ENCODE measurements around the gene PDE1A. TPM values are rescaled to one million over a fixed set of nuclear protein-coding genes. Genes with fewer than 3 reads are reported as not detected.

PDE1A gene
- total and polyA plus RNA-seq, 7 donors, result 0.92 to 4.2 (median 1.8) TPM

- Histone ChIP-seq H3K4me3 (no peak overlapping the region), H3K9me3 (no peaks in the 10 kb centered on the region), H3K27ac (no peak overlapping the region), H3K4me1 (no peaks in the 10 kb centered on the region), H3K27me3 (ENCODE audit: insufficient read depth in 3 of 3, low read length in 2 of 3) (no peaks in the 10 kb centered on the region), H3K36me3 (ENCODE audit: insufficient read depth in 1 of 2, low read depth in 1 of 2) (no peaks in the 10 kb centered on the region)
- DNase-seq, result no peak
- TF ChIP-seq CTCF (IDR thresholded peaks at IDR 0.05), result no peak
- WGBS, 3 donors, result 60 to 65% (median 63%) methylated on average over 3 of the region's 3 CpGs
- ATAC-seq, result no peak
- intact Hi-C loops (cut with DNase I), result no loop called here
Observed at GRCh38 chr2:182220998-182221397, 205.8 kb downstream of the PDE1A start.

- WGBS, 3 donors, result 48 to 65% (median 57%) methylated on average over 1 of the region's 1 CpG
- no peaks in the 10 kb centered on the region for H3K4me1 ChIP-seq
- no peak for DNase-seq
- no peak overlapping the region for H3K4me3 ChIP-seq
- no peaks in the 10 kb centered on the region for H3K9me3 ChIP-seq
- intact Hi-C loops (cut with DNase I), result no loop called here
- no peak for ATAC-seq
- H3K27ac ChIP-seq, result no peak overlapping the region
- no peaks in the 10 kb centered on the region for H3K36me3 ChIP-seq (ENCODE audit: insufficient read depth in 1 of 2, low read depth in 1 of 2)
- no peak for TF ChIP-seq CTCF (IDR thresholded peaks at IDR 0.05)
- no peaks in the 10 kb centered on the region for H3K27me3 ChIP-seq (ENCODE audit: insufficient read depth in 3 of 3, low read length in 2 of 3)
Observed at GRCh38 chr2:182220335-182220734, 206.5 kb downstream of the PDE1A start.

DNA sequence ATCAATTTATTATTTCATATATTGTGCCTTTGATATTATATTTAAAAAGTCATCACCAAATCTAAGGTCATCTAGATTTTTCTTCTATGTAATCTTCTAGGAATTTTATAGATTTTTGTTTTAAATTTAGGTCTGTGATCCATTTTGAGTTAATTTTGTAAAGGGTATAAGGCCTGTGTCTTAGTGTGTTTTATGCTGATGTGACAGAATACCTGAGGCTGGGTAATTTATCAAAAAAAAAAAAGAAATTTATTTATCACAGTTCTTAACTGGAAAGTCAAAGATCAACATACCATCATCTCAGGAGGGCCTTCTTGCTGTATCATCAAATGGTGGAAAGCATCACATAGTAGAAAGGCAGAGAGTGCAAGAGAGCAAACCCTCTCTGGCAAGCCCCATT is 216.2 kb downstream of the PDE1A start:
- H3K36me3 ChIP-seq (ENCODE audit: insufficient read depth in 1 of 2, low read depth in 1 of 2), result no peaks in the 10 kb centered on the region
- intact Hi-C loops (cut with DNase I), result no loop called here
- no peaks in the 10 kb centered on the region for H3K9me3 ChIP-seq
- ATAC-seq (no peak), DNase-seq (no peak)
- no peaks in the 10 kb centered on the region for H3K4me1 ChIP-seq
- no peaks in the 10 kb centered on the region for H3K27me3 ChIP-seq (ENCODE audit: insufficient read depth in 3 of 3, low read length in 2 of 3)
- no peak overlapping the region for H3K4me3 ChIP-seq
- no peak for TF ChIP-seq CTCF (IDR thresholded peaks at IDR 0.05)
- H3K27ac ChIP-seq, result no peak overlapping the region

- whole genome bisulfite sequencing, 3 donors, result 70 to 82% (median 80%) methylated on average over 4 of the region's 4 CpGs
- ATAC-seq (no peak), DNase-seq (no peak)
- H3K36me3 ChIP-seq (ENCODE audit: insufficient read depth in 1 of 2, low read depth in 1 of 2), result no peaks in the 10 kb centered on the region
- no peaks in the 10 kb centered on the region for H3K27me3 ChIP-seq (ENCODE audit: insufficient read depth in 3 of 3, low read length in 2 of 3)
- no peak overlapping the region for H3K4me3 ChIP-seq
- no peak overlapping the region for H3K27ac ChIP-seq
- no peak for TF ChIP-seq CTCF (IDR thresholded peaks at IDR 0.05)
- intact Hi-C loops (cut with DNase I), result no loop called here
- H3K9me3 ChIP-seq, result no peaks in the 10 kb centered on the region
- no peaks in the 10 kb centered on the region for H3K4me1 ChIP-seq
Observed at GRCh38 chr2:182208421-182208820, 218.4 kb downstream of the PDE1A start.

- Histone ChIP-seq H3K4me3 (no peak overlapping the region), H3K4me1 (no peaks in the 10 kb centered on the region), H3K27me3 (ENCODE audit: insufficient read depth in 3 of 3, low read length in 2 of 3) (no peaks in the 10 kb centered on the region), H3K27ac (no peak overlapping the region), H3K36me3 (ENCODE audit: insufficient read depth in 1 of 2, low read depth in 1 of 2) (no peaks in the 10 kb centered on the region), H3K9me3 (no peaks in the 10 kb centered on the region)
- DNase-seq (no peak), ATAC-seq (no peak)
- intact Hi-C loops (cut with DNase I), result no loop called here
- TF ChIP-seq CTCF (IDR thresholded peaks at IDR 0.05), result no peak
- WGBS, 3 donors, result 86 to 93% (median 92%) methylated on average over 5 of the region's 5 CpGs
Observed at GRCh38 chr2:182207049-182207746, 219.6 kb downstream of the PDE1A start.
